Small intestine (tissue), 7 donors: ENCODE measurements around the gene TMEM170B. TPM values are rescaled to one million over a fixed set of nuclear protein-coding genes. Genes with fewer than 3 reads are reported as not detected.
A peak's percentile ranks its signal among the peaks of the same experiment; 100 is the strongest.

Experiments
- DNase-seq, 2 donors: peaks; one replicate each; pipeline versions ENCODE4 v3.0.0 to v3.0.0-alpha.2; 2013
- FAIRE-seq: peaks from 2 replicates; lab custom pipeline; 2012; peaks lifted over from hg19 to GRCh38; lab: Jason Lieb, UNC
- H3K27ac ChIP-seq, 3 donors: one replicate each; pipeline ENCODE4 v1.5.1; 2013; ENCODE audit warnings: low read length in 2 of 3, mild to moderate bottlenecking in 2 of 3, control low read depth in 1 of 3, inconsistent platforms in 1 of 3, low read depth in 1 of 3, moderate library complexity in 1 of 3
- H3K27me3 ChIP-seq, 3 donors: one replicate each; pipeline ENCODE4 v1.6.1; 2013; ENCODE audit warnings: low read length in 3 of 3, inconsistent platforms in 1 of 3; ENCODE audit not compliant: control insufficient read depth in 3 of 3, insufficient read depth in 3 of 3
- H3K36me3 ChIP-seq, 3 donors: one replicate each; pipeline ENCODE4 v1.6.1; 2013; ENCODE audit warnings: low read length in 3 of 3, inconsistent platforms in 1 of 3, low read depth in 1 of 3, mild to moderate bottlenecking in 1 of 3, moderate library complexity in 1 of 3; ENCODE audit not compliant: control insufficient read depth in 3 of 3, insufficient read depth in 2 of 3
- H3K4me1 ChIP-seq, 3 donors: one replicate each; pipeline ENCODE4 v1.6.1; 2013; ENCODE audit warnings: low read length in 2 of 3, inconsistent platforms in 1 of 3, low read depth in 1 of 3, mild to moderate bottlenecking in 1 of 3, moderate library complexity in 1 of 3; ENCODE audit not compliant: control insufficient read depth in 3 of 3, insufficient read depth in 2 of 3
- H3K4me3 ChIP-seq, 3 donors: one replicate each; pipeline ENCODE4 v1.5.1; 2013; ENCODE audit warnings: low read length in 3 of 3, control low read depth in 1 of 3, inconsistent platforms in 1 of 3, low read depth in 1 of 3, mild to moderate bottlenecking in 1 of 3, moderate library complexity in 1 of 3
- H3K9me3 ChIP-seq, 2 donors: one replicate each; pipeline ENCODE4 v1.6.1; 2013; ENCODE audit warnings: low read depth in 1 of 2, low read length in 1 of 2; ENCODE audit not compliant: control insufficient read depth in 2 of 2, insufficient read depth in 1 of 2
- WGBS, 3 donors: extraction: QIAGEN DNeasy Blood & Tissue Kit; methylation state at CpG; one replicate each; pipeline ENCODE4 v1.1.7; 2013; 5-methylcytosine and 5-hydroxymethylcytosine counted together
- polyA plus RNA-seq, 4 donors: library from polyadenylated mRNA; stranded (reverse) in 3 of 4; unstranded in 1 of 4; fragments of 200-250 nt in 3 of 4; fragments of 120-200 nt in 1 of 4; gene quantifications; one replicate each; pipeline versions ENCODE4 v1.2.1 to v1.2.3, GENCODE V29; 2013
- donor health status: healthy with polysubstance abuse.
- donor health status: control.
- donor health status: control.
- donor health status: Bipolar disorder and iron deficiency.
- donor health status: healthy.

The TMEM170B gene
- polyA plus RNA-seq, 4 donors: under 0.01 to 3.6 (median 0.78) TPM

DNA sequence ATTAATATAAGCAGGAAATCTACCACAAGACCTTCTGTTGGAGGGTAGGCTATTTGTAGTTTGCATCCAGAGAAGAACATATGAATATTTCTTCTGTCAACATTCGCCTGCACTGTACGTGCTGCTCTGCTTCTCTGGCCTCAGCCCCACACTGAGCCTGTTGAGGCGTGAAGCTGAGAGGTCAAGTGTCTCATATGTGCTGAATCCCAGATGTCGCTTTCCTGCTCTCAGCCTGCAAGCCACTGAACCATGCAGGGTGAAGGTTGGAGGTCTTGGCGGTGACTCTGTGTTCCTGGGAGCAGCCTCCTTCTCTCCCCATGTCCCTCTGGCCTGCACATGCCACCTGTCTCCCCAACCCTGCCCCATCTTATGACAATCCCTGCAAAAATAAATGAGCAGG lies 83.6 kb downstream of the TMEM170B start:
- Histone ChIP-seq H3K9me3 (no peaks in the 10 kb centered on the region), H3K4me3 (no peak overlapping the region), H3K27ac (no peak overlapping the region), H3K4me1 (no peaks in the 10 kb centered on the region), H3K36me3 (no peaks in the 10 kb centered on the region), H3K27me3 (no peaks in the 10 kb centered on the region)
- FAIRE-seq: no peak
- no peak for DNase-seq
- 67 to 83% (median 78%) methylated on average over 5 of the region's 5 CpGs for WGBS, 3 donors

GRCh38 chr6:11622156-11622555 lies 84.6 kb downstream of the TMEM170B start:
- H3K27me3 ChIP-seq: no peaks in the 10 kb centered on the region
- no peaks in the 10 kb centered on the region for H3K9me3 ChIP-seq
- H3K36me3 ChIP-seq: no peaks in the 10 kb centered on the region
- DNase-seq: no peak
- H3K4me3 ChIP-seq: no peak overlapping the region
- WGBS, 3 donors: 90 to 93% (median 92%) methylated on average over 4 of the region's 4 CpGs
- no peak for FAIRE-seq
- H3K4me1 ChIP-seq: no peaks in the 10 kb centered on the region
- H3K27ac ChIP-seq: no peak overlapping the region

DNA sequence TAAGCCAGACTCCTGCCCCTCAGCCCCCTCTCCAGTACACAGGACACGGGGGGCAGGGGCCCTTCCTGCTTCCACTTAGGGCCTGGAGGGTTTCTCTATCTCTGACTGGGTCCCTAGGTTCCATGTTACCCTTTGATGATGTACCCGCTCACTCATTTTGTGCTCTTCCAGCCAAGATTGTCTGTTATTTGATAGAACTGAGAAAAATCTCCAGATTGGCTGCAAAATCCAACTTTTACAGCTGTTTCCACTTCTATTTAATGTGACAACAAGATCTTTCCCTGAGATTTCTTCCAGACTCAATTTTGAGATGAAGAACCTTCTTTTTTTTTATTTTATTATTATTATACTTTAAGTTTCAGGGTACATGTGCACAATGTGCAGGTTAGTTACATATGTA lies 85.7 kb downstream of the TMEM170B start:
- DNase-seq (no peak), FAIRE-seq (no peak)
- H3K4me1 ChIP-seq: no peaks in the 10 kb centered on the region
- H3K4me3 ChIP-seq: no peak overlapping the region
- no peaks in the 10 kb centered on the region for H3K36me3 ChIP-seq
- H3K9me3 ChIP-seq: no peaks in the 10 kb centered on the region
- H3K27me3 ChIP-seq: no peaks in the 10 kb centered on the region
- no peak overlapping the region for H3K27ac ChIP-seq
- WGBS, 3 donors: 76 to 94% (median 89%) methylated on average over 2 of the region's 2 CpGs

GRCh38 chr6:11625302-11625701 lies 87.8 kb downstream of the TMEM170B start:
- no peaks in the 10 kb centered on the region for H3K4me1 ChIP-seq
- H3K9me3 ChIP-seq: no peaks in the 10 kb centered on the region
- no peaks in the 10 kb centered on the region for H3K36me3 ChIP-seq
- H3K27ac ChIP-seq: no peak overlapping the region
- no peak for FAIRE-seq
- H3K27me3 ChIP-seq: no peaks in the 10 kb centered on the region
- DNase-seq: no peak
- WGBS, 3 donors: 80 to 83% (median 81%) methylated on average over 8 of the region's 8 CpGs
- no peak overlapping the region for H3K4me3 ChIP-seq

- Histone ChIP-seq H3K4me1 (no peaks in the 10 kb centered on the region), H3K36me3 (no peaks in the 10 kb centered on the region), H3K4me3 (no peak overlapping the region), H3K27ac (no peak overlapping the region), H3K9me3 (no peaks in the 10 kb centered on the region), H3K27me3 (no peaks in the 10 kb centered on the region)
- FAIRE-seq (no peak), DNase-seq (no peak)
- 84 to 90% (median 88%) methylated on average over 8 of the region's 8 CpGs for WGBS, 3 donors
Measured at GRCh38 chr6:11626356-11626755, 88.8 kb downstream of the TMEM170B start.

GRCh38 chr6:11628562-11628961 lies 91.0 kb downstream of the TMEM170B start:
- Histone ChIP-seq H3K9me3 (no peaks in the 10 kb centered on the region), H3K36me3 (no peaks in the 10 kb centered on the region), H3K27me3 (no peaks in the 10 kb centered on the region), H3K4me3 (no peak overlapping the region), H3K27ac (no peak overlapping the region), H3K4me1 (no peaks in the 10 kb centered on the region)
- DNase-seq: no peak
- no peak for FAIRE-seq

GRCh38 chr6:11631008-11631407 lies 93.5 kb downstream of the TMEM170B start:
- Histone ChIP-seq H3K4me1 (no peaks in the 10 kb centered on the region), H3K4me3 (no peak overlapping the region), H3K27me3 (no peaks in the 10 kb centered on the region), H3K36me3 (no peaks in the 10 kb centered on the region), H3K27ac (no peak overlapping the region), H3K9me3 (no peaks in the 10 kb centered on the region)
- 82 to 96% (median 87%) methylated on average over 7 of the region's 7 CpGs for WGBS, 3 donors
- FAIRE-seq: no peak
- no peak for DNase-seq

DNA sequence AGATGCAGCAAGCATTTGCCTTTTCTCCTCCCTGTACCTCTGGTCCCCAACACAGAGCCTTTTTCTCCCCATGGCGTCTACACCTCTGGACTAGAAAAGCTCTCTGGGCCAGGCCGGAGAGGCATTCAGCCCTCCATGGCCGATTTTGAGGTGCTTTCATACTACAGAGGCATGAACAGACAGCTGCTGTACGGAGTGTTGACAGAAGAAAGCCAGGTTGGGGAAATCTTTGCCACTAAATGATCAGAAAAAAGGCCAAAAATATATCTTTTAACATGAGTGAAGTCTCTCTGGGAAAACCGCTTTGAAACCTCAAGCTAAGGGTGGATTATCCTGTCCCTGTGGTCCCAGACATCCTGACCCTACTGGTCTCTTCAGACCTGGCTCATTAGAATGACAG lies 94.0 kb downstream of the TMEM170B start:
- no peak for DNase-seq
- H3K4me3 ChIP-seq: no peak overlapping the region
- no peak overlapping the region for H3K27ac ChIP-seq
- no peaks in the 10 kb centered on the region for H3K27me3 ChIP-seq
- no peaks in the 10 kb centered on the region for H3K36me3 ChIP-seq
- no peaks in the 10 kb centered on the region for H3K4me1 ChIP-seq
- no peaks in the 10 kb centered on the region for H3K9me3 ChIP-seq
- no peak for FAIRE-seq
- 79 to 89% (median 83%) methylated on average over 5 of the region's 5 CpGs for WGBS, 3 donors

DNA sequence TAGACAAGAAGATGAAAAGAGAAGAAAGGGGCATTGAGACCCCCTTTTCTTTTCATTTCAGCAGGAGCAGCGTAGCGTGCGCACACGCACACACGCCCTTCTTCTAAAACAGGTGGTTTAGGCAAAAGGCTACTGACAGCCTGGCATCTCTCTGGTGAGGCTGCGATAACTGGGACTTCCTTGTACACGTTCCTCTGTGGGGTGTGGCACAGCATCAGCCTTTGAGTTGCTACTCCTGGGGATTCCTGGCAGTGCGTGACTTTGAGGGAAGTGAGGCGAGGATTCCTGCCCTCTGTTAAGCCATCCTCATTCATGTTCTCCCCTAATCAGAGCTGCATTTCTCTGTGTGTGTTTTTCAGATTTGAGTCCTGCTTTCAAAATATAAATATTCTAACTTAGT lies 94.7 kb downstream of the TMEM170B start:
- DNase-seq: peak; percentile 79 to 80
- 13 to 50% (median 34%) methylated on average over 9 of the region's 9 CpGs for WGBS, 3 donors
- H3K4me1 ChIP-seq: no peaks in the 10 kb centered on the region
- H3K9me3 ChIP-seq: no peaks in the 10 kb centered on the region
- FAIRE-seq: no peak
- no peaks in the 10 kb centered on the region for H3K36me3 ChIP-seq
- H3K27ac ChIP-seq: no peak overlapping the region
- no peaks in the 10 kb centered on the region for H3K27me3 ChIP-seq
- no peak overlapping the region for H3K4me3 ChIP-seq
